ENCODE data around the gene TMTC1.

The TMTC1 gene

GRCh38 chr12:29599381-29599780, 184.4 kb downstream of the TMTC1 start:
- peaks cover 8% of the 10 kb centered on the region; the same call in 1 of the 2 replicates for H3K4me1 ChIP-seq (ENCODE audit: insufficient read depth, low read length)
- H3K36me3 ChIP-seq (ENCODE audit: insufficient read depth, low read depth, low read length) = no peaks in the 10 kb centered on the region
- H3K27ac ChIP-seq (ENCODE audit: low read length) = no peak overlapping the region
- H3K4me3 ChIP-seq (ENCODE audit: low read length) = no peak overlapping the region
- H3K9ac ChIP-seq (ENCODE audit: low read depth, low read length) = no peak overlapping the region
- H3K27me3 ChIP-seq (ENCODE audit: insufficient read depth, low read length) = no peaks in the 10 kb centered on the region
- no peaks in the 10 kb centered on the region for H3K9me3 ChIP-seq (ENCODE audit: insufficient read depth, low read depth, low read length)

GRCh38 chr12:29595071-29595755, 188.5 kb downstream of the TMTC1 start:
- peaks cover 27% of the 10 kb centered on the region for H3K4me1 ChIP-seq (ENCODE audit: insufficient read depth, low read length)
- H3K27me3 ChIP-seq (ENCODE audit: insufficient read depth, low read length) = peaks cover 6% of the 10 kb centered on the region; the same call in 1 of the 2 replicates
- no peaks in the 10 kb centered on the region for H3K9me3 ChIP-seq (ENCODE audit: insufficient read depth, low read depth, low read length)

GRCh38 chr12:29593001-29593400, 190.7 kb downstream of the TMTC1 start:
- no peaks in the 10 kb centered on the region for H3K9me3 ChIP-seq (ENCODE audit: insufficient read depth, low read depth, low read length)
- no peak overlapping the region for H3K9ac ChIP-seq (ENCODE audit: low read depth, low read length)
- no peak overlapping the region for H3K27ac ChIP-seq (ENCODE audit: low read length)
- H3K36me3 ChIP-seq (ENCODE audit: insufficient read depth, low read depth, low read length) = no peaks in the 10 kb centered on the region
- peaks cover 6% of the 10 kb centered on the region; the same call in 1 of the 2 replicates for H3K27me3 ChIP-seq (ENCODE audit: insufficient read depth, low read length)
- H3K4me1 ChIP-seq (ENCODE audit: insufficient read depth, low read length) = peaks cover 32% of the 10 kb centered on the region
- no peak overlapping the region for H3K4me3 ChIP-seq (ENCODE audit: low read length)

More at GRCh38 chr12:29595071-29595755, 188.5 kb downstream of the TMTC1 start:
- H3K9ac ChIP-seq (ENCODE audit: low read depth, low read length) = no peak overlapping the region
- H3K4me3 ChIP-seq (ENCODE audit: low read length) = no peak overlapping the region
- H3K36me3 ChIP-seq (ENCODE audit: insufficient read depth, low read depth, low read length) = no peaks in the 10 kb centered on the region
- H3K27ac ChIP-seq (ENCODE audit: low read length) = no peak overlapping the region

- H3K9me3 ChIP-seq (ENCODE audit: insufficient read depth, low read depth, low read length) = no peaks in the 10 kb centered on the region
- no peak overlapping the region for H3K27ac ChIP-seq (ENCODE audit: low read length)
- peak overlapping the region; percentile 37; the same call in 1 of the 2 replicates for H3K9ac ChIP-seq (ENCODE audit: low read depth, low read length)
- H3K4me3 ChIP-seq (ENCODE audit: low read length) = peak overlapping the region; percentile 51
- peaks cover 28% of the 10 kb centered on the region for H3K4me1 ChIP-seq (ENCODE audit: insufficient read depth, low read length)
- H3K36me3 ChIP-seq (ENCODE audit: insufficient read depth, low read depth, low read length) = no peaks in the 10 kb centered on the region
- peaks cover 6% of the 10 kb centered on the region; the same call in 1 of the 2 replicates for H3K27me3 ChIP-seq (ENCODE audit: insufficient read depth, low read length)
Measured at GRCh38 chr12:29591140-29592020, 192.4 kb downstream of the TMTC1 start.

- Histone ChIP-seq H3K9me3 (ENCODE audit: insufficient read depth, low read depth, low read length) (no peaks in the 10 kb centered on the region), H3K36me3 (ENCODE audit: insufficient read depth, low read depth, low read length) (no peaks in the 10 kb centered on the region), H3K4me3 (ENCODE audit: low read length) (no peak overlapping the region), H3K27me3 (ENCODE audit: insufficient read depth, low read length) (peaks cover 6% of the 10 kb centered on the region; the same call in 1 of the 2 replicates), H3K27ac (ENCODE audit: low read length) (no peak overlapping the region), H3K9ac (ENCODE audit: low read depth, low read length) (no peak overlapping the region), H3K4me1 (ENCODE audit: insufficient read depth, low read length) (peaks cover 28% of the 10 kb centered on the region)
Measured at GRCh38 chr12:29589851-29590250, 193.9 kb downstream of the TMTC1 start.

GRCh38 chr12:29589286-29589820, 194.4 kb downstream of the TMTC1 start:
- Histone ChIP-seq H3K27me3 (ENCODE audit: insufficient read depth, low read length) (peaks cover 6% of the 10 kb centered on the region; the same call in 1 of the 2 replicates), H3K36me3 (ENCODE audit: insufficient read depth, low read depth, low read length) (no peaks in the 10 kb centered on the region), H3K27ac (ENCODE audit: low read length) (no peak overlapping the region), H3K4me1 (ENCODE audit: insufficient read depth, low read length) (peaks cover 28% of the 10 kb centered on the region), H3K9ac (ENCODE audit: low read depth, low read length) (no peak overlapping the region), H3K9me3 (ENCODE audit: insufficient read depth, low read depth, low read length) (no peaks in the 10 kb centered on the region), H3K4me3 (ENCODE audit: low read length) (no peak overlapping the region)

GRCh38 chr12:29582677-29583272, 201.0 kb downstream of the TMTC1 start:
- no peaks in the 10 kb centered on the region for H3K9me3 ChIP-seq (ENCODE audit: insufficient read depth, low read depth, low read length)
- no peaks in the 10 kb centered on the region for H3K4me1 ChIP-seq (ENCODE audit: insufficient read depth, low read length)
- H3K27me3 ChIP-seq (ENCODE audit: insufficient read depth, low read length) = no peaks in the 10 kb centered on the region
- H3K27ac ChIP-seq (ENCODE audit: low read length) = no peak overlapping the region
- H3K4me3 ChIP-seq (ENCODE audit: low read length) = no peak overlapping the region
- H3K9ac ChIP-seq (ENCODE audit: low read depth, low read length) = no peak overlapping the region
- H3K36me3 ChIP-seq (ENCODE audit: insufficient read depth, low read depth, low read length) = 0 out of 2 replicates have a peak, but pooled peaks cover 3% of the 10 kb centered on the region

GRCh38 chr12:29582146-29582545, 201.6 kb downstream of the TMTC1 start:
- H3K9ac ChIP-seq (ENCODE audit: low read depth, low read length) = no peak overlapping the region
- no peaks in the 10 kb centered on the region for H3K4me1 ChIP-seq (ENCODE audit: insufficient read depth, low read length)
- no peaks in the 10 kb centered on the region for H3K27me3 ChIP-seq (ENCODE audit: insufficient read depth, low read length)
- 0 out of 2 replicates have a peak, but pooled peaks cover 3% of the 10 kb centered on the region for H3K36me3 ChIP-seq (ENCODE audit: insufficient read depth, low read depth, low read length)
- H3K4me3 ChIP-seq (ENCODE audit: low read length) = no peak overlapping the region
- H3K27ac ChIP-seq (ENCODE audit: low read length) = no peak overlapping the region
- no peaks in the 10 kb centered on the region for H3K9me3 ChIP-seq (ENCODE audit: insufficient read depth, low read depth, low read length)

- no peaks in the 10 kb centered on the region for H3K9me3 ChIP-seq (ENCODE audit: insufficient read depth, low read depth, low read length)
- H3K27me3 ChIP-seq (ENCODE audit: insufficient read depth, low read length) = no peaks in the 10 kb centered on the region
- H3K9ac ChIP-seq (ENCODE audit: low read depth, low read length) = no peak overlapping the region
- H3K27ac ChIP-seq (ENCODE audit: low read length) = no peak overlapping the region
- H3K4me1 ChIP-seq (ENCODE audit: insufficient read depth, low read length) = no peaks in the 10 kb centered on the region
- H3K36me3 ChIP-seq (ENCODE audit: insufficient read depth, low read depth, low read length) = 0 out of 2 replicates have a peak, but pooled peaks cover 3% of the 10 kb centered on the region
- H3K4me3 ChIP-seq (ENCODE audit: low read length) = no peak overlapping the region
Measured at GRCh38 chr12:29581631-29582030, 202.1 kb downstream of the TMTC1 start.

GRCh38 chr12:29580971-29581370, 202.8 kb downstream of the TMTC1 start:
- Histone ChIP-seq H3K9ac (ENCODE audit: low read depth, low read length) (no peak overlapping the region), H3K36me3 (ENCODE audit: insufficient read depth, low read depth, low read length) (0 out of 2 replicates have a peak, but pooled peaks cover 3% of the 10 kb centered on the region), H3K27me3 (ENCODE audit: insufficient read depth, low read length) (no peaks in the 10 kb centered on the region), H3K9me3 (ENCODE audit: insufficient read depth, low read depth, low read length) (no peaks in the 10 kb centered on the region), H3K27ac (ENCODE audit: low read length) (no peak overlapping the region), H3K4me3 (ENCODE audit: low read length) (no peak overlapping the region), H3K4me1 (ENCODE audit: insufficient read depth, low read length) (no peaks in the 10 kb centered on the region)

GRCh38 chr12:29578731-29579130, 205.0 kb downstream of the TMTC1 start:
- Histone ChIP-seq H3K36me3 (ENCODE audit: insufficient read depth, low read depth, low read length) (0 out of 2 replicates have a peak, but pooled peaks cover 3% of the 10 kb centered on the region), H3K27ac (ENCODE audit: low read length) (no peak overlapping the region), H3K4me3 (ENCODE audit: low read length) (no peak overlapping the region), H3K4me1 (ENCODE audit: insufficient read depth, low read length) (no peaks in the 10 kb centered on the region; the same call in 1 of the 2 replicates), H3K27me3 (ENCODE audit: insufficient read depth, low read length) (no peaks in the 10 kb centered on the region), H3K9me3 (ENCODE audit: insufficient read depth, low read depth, low read length) (no peaks in the 10 kb centered on the region), H3K9ac (ENCODE audit: low read depth, low read length) (no peak overlapping the region)

All from iPS-20b (cell line).